ENCODE data around the gene HSPB2. TPM values are rescaled to one million over a fixed set of nuclear protein-coding genes. Genes with fewer than 3 reads are reported as not detected.

Gene HSPB2
- total and polyA plus RNA-seq, 2 of the 8 experiments (the other 6 are each of a cell fraction or from before 2014, with no cell fraction given): 0.32 to 0.86 TPM

DNA sequence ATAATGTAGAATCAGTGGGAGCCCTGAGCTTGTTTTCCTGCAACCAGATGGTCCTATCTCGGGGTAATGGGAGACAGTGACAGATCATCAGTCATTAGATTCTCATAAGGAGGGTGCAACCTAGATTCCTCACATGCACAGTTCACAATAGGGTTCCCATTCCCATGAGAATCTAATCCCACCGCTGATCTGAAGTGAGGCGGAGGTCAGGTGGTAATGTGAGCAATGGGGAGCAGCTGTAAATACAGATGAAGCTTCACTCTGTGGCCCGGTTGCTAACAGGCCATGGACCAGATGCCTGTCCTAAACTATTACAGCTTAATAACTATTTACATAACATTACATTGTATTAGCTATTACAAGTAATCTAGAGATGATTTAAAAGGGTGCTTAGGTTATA lies 41.6 kb downstream of the HSPB2 start:
- ChIA-PET POLR2A (ENCODE audit: partially characterized antibody) (interaction anchor here (0.9 kb wide), 1 partner anchor 26 kb away, joined by 3 read pairs; no protein-coding TSS in a partner anchor), CTCF (ENCODE audit: partially characterized antibody) (interaction anchor here (1.1 to 3.1 kb wide), 6 partner anchors 16 to 28 kb away, joined by 3 to 12 read pairs (median 6); no protein-coding TSS in a partner anchor)
- H3K27me3 ChIP-seq (replicated peaks in 1 of 4; ENCODE audit: control insufficient read depth in 3 of 4, extremely low read depth in 1 of 4, insufficient read depth in 3 of 4, low read length in 3 of 4): no peaks in the 10 kb centered on the region
- H3K9me3 ChIP-seq (ENCODE audit: insufficient read depth in 2 of 2, low read depth in 1 of 2, low read length in 1 of 2): peaks cover 0 to 10% of the 10 kb centered on the region in 2 experiments; a peak in 1 of 4 replicates
- H2BK15ac ChIP-seq (ENCODE audit: low read length): no peak overlapping the region
- no peak overlapping the region for H4K8ac ChIP-seq (ENCODE audit: extremely low read depth, insufficient read depth, low read length)
- no peak overlapping the region for H4K91ac ChIP-seq (replicated peaks; ENCODE audit: insufficient read length, low read length)
- DNase-seq (ENCODE audit: low read depth in 1 of 2, low spot score in 2 of 2): no peak
- H3K79me2 ChIP-seq (ENCODE audit: control insufficient read depth in 1 of 2, insufficient read depth in 2 of 2, low read length in 2 of 2): no peaks in the 10 kb centered on the region
- no peak overlapping the region for H3K4me3 ChIP-seq (ENCODE audit: extremely low read depth in 1 of 4, insufficient read depth in 2 of 4, low read depth in 3 of 4, low read length in 4 of 4)
- H3K79me1 ChIP-seq (ENCODE audit: low read depth, low read length): no peaks in the 10 kb centered on the region
- no peak overlapping the region for H2BK120ac ChIP-seq (replicated peaks; ENCODE audit: low read depth, low read length)
- H3K27ac ChIP-seq (ENCODE audit: low read depth, low read length): no peak overlapping the region
- H2AK5ac ChIP-seq (ENCODE audit: low read depth, low read length): no peak overlapping the region
- no peak overlapping the region for H3K4ac ChIP-seq (replicated peaks; ENCODE audit: insufficient read length, low read depth, low read length)
- WGBS, 2 experiments (ENCODE audit: extremely low coverage in 1 of 2, insufficient coverage in 1 of 2, insufficient read length in 1 of 2, insufficient replicate concordance in 2 of 2, low coverage in 1 of 2, low lambda C conversion rate in 2 of 2, missing lambda C conversion rate in 1 of 2): 92% methylated on average over 4 of the region's 4 CpGs; no CpG with 5 or more reads in 1 of the 2 experiments
- H4K20me1 ChIP-seq (replicated peaks in 1 of 2; ENCODE audit: control insufficient read depth in 1 of 2, insufficient read depth in 2 of 2, low read length in 2 of 2): no peaks in the 10 kb centered on the region
- H3K4me2 ChIP-seq (ENCODE audit: insufficient read depth in 1 of 2, low read depth in 2 of 2, low read length in 2 of 2): no peak overlapping the region
- H3K36me3 ChIP-seq (ENCODE audit: control insufficient read depth in 2 of 4, insufficient read depth in 4 of 4, low read length in 3 of 4): no peaks in the 10 kb centered on the region
- H3K23me2 ChIP-seq (ENCODE audit: low read depth, low read length): no peaks in the 10 kb centered on the region
- H2AFZ ChIP-seq (ENCODE audit: low read length): no peak overlapping the region
- H3K4me1 ChIP-seq (replicated peaks in 1 of 4; ENCODE audit: control insufficient read depth in 3 of 4, insufficient read depth in 4 of 4, low read length in 3 of 4): no peaks in the 10 kb centered on the region
- H3K23ac ChIP-seq (ENCODE audit: insufficient read length): no peak overlapping the region
- no peak overlapping the region for H2BK12ac ChIP-seq (ENCODE audit: low read depth, low read length)
- no peak overlapping the region for H3K18ac ChIP-seq (ENCODE audit: extremely low read depth, low read length)
- H4K5ac ChIP-seq (ENCODE audit: insufficient read length, low read depth, low read length): no peak overlapping the region
- H2BK20ac ChIP-seq (ENCODE audit: low read length): no peak overlapping the region
- H3K56ac ChIP-seq (replicated peaks; ENCODE audit: insufficient read length, low read depth, low read length): no peak overlapping the region
- H3K9ac ChIP-seq (replicated peaks in 1 of 4; ENCODE audit: extremely low read depth in 1 of 4, low read depth in 3 of 4, low read length in 3 of 4): no peak overlapping the region
- no peak overlapping the region for H3K14ac ChIP-seq (ENCODE audit: insufficient read length)
- FAIRE-seq: no peak
- no peak overlapping the region for H2BK5ac ChIP-seq (ENCODE audit: low read depth, low read length)
- no peak for TF ChIP-seq BRCA1 (IDR thresholded peaks at IDR 0.05; ENCODE audit: low read depth, low read length)
- TF ChIP-seq POU5F1 (IDR thresholded peaks at IDR 0.05; ENCODE audit: low read depth, low read length): no peak
- no peak for TF ChIP-seq ZNF274 (IDR thresholded peaks at IDR 0.05; ENCODE audit: borderline replicate concordance, extremely low read depth, low read length)
- TF ChIP-seq SIN3A (conservative IDR thresholded peaks at IDR 0.05 in 1 of 2, IDR thresholded peaks at IDR 0.05 in 1 of 2; ENCODE audit: low read depth in 1 of 2, low read length in 2 of 2): no peak
- TF ChIP-seq ASH2L (IDR thresholded peaks at IDR 0.05; ENCODE audit: low read length): no peak
- no peak for TF ChIP-seq EP300 (IDR thresholded peaks at IDR 0.05; ENCODE audit: borderline replicate concordance in 1 of 2, low read depth in 2 of 2, low read length in 2 of 2)
- no peak for TF ChIP-seq JUN (IDR thresholded peaks at IDR 0.05; ENCODE audit: low read depth, low read length)
- TF ChIP-seq RNF2 (IDR thresholded peaks at IDR 0.05; ENCODE audit: borderline replicate concordance, low read depth, low read length, missing control alignments, poor library complexity, severe bottlenecking): no peak
- TF ChIP-seq, protein P1, sequence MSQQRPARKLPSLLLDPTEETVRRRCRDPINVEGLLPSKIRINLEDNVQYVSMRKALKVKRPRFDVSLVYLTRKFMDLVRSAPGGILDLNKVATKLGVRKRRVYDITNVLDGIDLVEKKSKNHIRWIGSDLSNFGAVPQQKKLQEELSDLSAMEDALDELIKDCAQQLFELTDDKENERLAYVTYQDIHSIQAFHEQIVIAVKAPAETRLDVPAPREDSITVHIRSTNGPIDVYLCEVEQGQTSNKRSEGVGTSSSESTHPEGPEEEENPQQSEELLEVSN (IDR thresholded peaks at IDR 0.05): no peak
- TF ChIP-seq SUZ12 (IDR thresholded peaks at IDR 0.05; ENCODE audit: low read length): no peak
- TF ChIP-seq TAF1 (IDR thresholded peaks at IDR 0.05; ENCODE audit: low read depth, low read length): no peak
- no peak for TF ChIP-seq RBBP5 (IDR thresholded peaks at IDR 0.05; ENCODE audit: borderline replicate concordance, low read depth, low read length)
- no peak for TF ChIP-seq SRF (IDR thresholded peaks at IDR 0.05; ENCODE audit: low read depth, low read length)
